Measurements from ENCODE around the gene GTF3A.

The GTF3A gene

DNA sequence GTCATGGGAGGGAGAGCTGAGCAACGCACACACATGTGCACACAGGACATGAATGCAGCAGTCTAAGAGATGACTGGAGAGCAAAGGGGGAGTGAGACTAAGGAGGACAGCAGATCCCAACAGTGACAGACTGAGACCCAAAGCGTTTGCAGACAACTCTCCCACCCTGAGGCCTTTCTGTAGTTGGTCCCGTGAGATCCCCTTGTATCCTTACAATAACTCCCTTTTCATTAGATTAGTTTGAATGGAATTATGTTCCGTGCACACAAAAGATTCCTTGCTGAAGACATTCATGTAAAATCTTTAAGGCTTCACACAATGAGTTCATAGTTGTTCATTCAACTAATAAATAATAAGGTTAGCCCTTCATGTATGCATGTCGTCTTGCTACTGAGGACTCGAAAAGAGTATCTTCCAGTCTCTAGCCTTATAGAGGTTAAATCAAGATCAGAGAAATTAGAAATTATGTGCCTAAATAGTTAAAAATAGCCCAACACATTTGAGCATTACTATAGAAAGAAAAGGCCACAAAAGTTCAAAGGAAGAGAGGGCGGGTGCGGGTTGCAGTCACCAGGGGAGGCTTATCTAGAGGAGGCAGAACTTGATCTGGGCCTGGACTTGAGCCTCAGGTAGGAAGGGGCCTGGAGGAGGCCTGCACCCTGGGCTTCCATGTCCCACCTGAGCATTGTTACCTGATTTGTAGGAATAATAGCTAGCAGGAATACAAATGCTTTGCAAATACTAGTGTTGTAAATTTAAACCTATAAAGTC lies 3.1 kb upstream of the GTF3A start:
- H3K27ac Mint-ChIP-seq, result peak overlapping the region; percentile 12
- peaks cover 23% of the 10 kb centered on the region for H3K4me1 Mint-ChIP-seq
- no peaks in the 10 kb centered on the region for H3K27me3 Mint-ChIP-seq
- ATAC-seq (no peak), DNase-seq (no peak)
- H3K4me3 Mint-ChIP-seq, result no peak overlapping the region
- H3K36me3 Mint-ChIP-seq (ENCODE audit: low read depth), result peaks cover 11% of the 10 kb centered on the region
- H3K9me3 Mint-ChIP-seq, result no peaks in the 10 kb centered on the region

DNA sequence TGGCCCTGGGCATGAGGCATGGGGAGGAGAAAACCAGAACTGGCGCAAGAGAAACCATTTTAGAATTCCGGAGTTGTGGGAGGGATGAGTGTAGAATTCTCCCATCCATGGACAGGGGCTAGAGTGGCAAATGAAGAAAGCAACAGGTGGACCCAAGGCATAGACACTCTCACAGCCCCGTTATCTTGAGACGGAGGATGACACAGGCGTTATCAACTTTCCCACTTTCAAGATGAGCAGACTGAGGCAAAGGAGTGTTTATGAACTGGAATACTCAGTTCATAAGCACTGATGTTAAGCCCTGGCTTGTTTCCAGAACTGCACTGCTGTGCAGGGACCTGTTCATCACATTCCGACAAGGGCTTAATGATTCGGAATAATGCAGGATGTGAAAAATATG lies 1.1 kb upstream of the GTF3A start:
- Mint-ChIP-seq H3K9me3 (no peaks in the 10 kb centered on the region), H3K27ac (peak overlapping the region; percentile 91), H3K36me3 (ENCODE audit: low read depth) (peaks cover 32% of the 10 kb centered on the region), H3K27me3 (no peaks in the 10 kb centered on the region), H3K4me1 (peaks cover 42% of the 10 kb centered on the region), H3K4me3 (peak overlapping the region; percentile 81)
- ATAC-seq (no peak), DNase-seq (no peak)

DNA sequence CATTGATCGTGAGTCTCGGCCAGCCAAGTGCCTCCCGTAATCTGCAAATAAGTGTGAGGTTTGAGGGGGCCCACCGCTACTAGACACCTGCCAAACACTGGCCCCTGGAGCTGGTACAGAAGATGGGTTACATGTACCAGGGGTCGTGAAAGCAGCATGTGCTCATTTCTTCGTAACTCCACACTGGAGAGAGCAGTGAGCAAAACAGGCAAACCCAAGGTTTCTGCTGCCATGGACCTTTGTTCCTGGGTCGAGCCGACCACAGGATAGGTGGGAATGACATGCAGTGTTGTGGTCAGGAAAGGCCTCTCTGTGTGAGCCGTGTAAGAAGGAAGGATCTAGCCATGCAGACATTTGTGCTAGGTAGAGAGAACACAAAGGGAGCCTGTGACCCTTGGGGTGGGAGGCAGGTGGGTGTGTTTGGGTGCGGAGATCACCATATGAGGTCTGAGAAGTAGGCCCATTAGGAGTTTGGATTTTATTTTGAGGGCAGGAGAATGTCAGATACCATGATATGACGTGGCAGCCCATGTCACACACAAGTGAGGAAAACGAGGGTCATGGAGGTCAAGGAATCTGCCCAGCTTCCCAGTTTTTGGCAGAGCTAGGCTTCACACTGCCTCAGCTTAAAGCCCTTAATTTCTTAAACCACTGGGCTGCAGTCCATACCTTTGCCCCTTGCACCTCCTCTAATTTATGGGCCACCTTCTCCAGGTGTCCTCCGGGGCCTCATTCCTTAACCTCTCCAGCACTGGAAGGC lies 919 bp downstream of the GTF3A start:
- ATAC-seq (no peak), DNase-seq (peak; percentile 35)
- peaks cover 46% of the 10 kb centered on the region for H3K36me3 Mint-ChIP-seq (ENCODE audit: low read depth)
- peak overlapping the region; percentile 93 for H3K4me3 Mint-ChIP-seq
- no peaks in the 10 kb centered on the region for H3K27me3 Mint-ChIP-seq
- no peaks in the 10 kb centered on the region for H3K9me3 Mint-ChIP-seq
- peak overlapping the region; percentile 98 for H3K27ac Mint-ChIP-seq
- H3K4me1 Mint-ChIP-seq, result peaks cover 48% of the 10 kb centered on the region

DNA sequence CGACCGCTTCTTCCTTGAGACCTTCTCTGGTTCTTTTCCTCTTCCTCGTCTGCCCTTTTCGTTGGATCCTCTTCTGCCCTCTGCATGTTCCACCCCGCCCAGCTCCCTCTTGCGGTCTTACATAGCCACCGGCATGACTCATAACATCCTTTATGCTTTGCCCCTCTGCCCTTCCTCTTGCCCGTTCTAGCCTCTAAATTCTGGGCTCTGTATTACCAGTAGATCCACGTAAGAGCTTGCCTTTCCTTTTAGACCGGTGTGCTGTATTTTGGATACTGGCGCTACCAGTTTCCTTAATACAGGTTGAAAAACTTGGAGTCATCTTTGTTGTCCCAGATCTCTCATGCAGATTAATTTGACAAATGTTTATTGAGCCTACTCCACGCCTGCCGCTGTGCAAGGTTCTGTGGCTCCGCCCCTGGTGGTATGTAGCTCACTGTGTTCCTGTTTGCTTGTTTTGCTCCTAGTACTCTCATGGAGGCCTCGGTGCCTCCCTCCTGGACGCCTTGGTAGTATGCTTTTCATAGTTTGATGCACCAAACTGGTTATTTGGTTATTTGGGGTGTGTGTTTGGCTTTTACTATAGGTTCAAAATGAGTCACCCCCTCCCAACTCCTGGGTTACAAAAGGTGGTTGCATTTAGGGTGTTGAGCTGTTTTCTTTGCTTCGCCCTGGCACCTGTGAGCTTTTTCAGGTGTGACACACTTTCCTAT lies 1.7 kb downstream of the GTF3A start:
- H3K4me1 Mint-ChIP-seq, result peaks cover 55% of the 10 kb centered on the region

DNA sequence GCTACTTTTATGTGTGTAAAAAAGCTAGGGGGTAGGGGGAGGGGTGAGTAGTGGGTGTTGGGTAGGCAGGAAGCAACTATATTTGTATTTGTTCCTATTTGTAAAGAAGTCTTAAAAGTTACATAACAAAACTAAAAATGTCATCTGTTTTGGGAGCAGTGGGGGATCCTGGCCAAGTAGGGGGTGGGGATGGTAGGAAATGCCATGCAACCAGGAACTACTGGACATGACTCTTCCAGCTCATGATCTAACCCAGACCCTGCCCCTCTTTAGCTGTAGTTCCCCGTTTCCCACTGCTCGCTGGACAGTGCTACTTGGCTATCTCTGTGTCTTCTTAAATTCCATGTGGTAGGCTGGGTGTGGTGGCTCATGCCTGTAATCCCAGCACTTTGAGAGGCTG lies 3.2 kb downstream of the GTF3A start:
- H3K4me1 Mint-ChIP-seq, result peaks cover 66% of the 10 kb centered on the region
- no peaks in the 10 kb centered on the region for H3K9me3 Mint-ChIP-seq

More for the DNA sequence above, 1.7 kb downstream of the GTF3A start:
- H3K27ac Mint-ChIP-seq, result peak overlapping the region; percentile 98
- DNase-seq (peak; percentile 73), ATAC-seq (peak; percentile 77)
- H3K36me3 Mint-ChIP-seq (ENCODE audit: low read depth), result peaks cover 54% of the 10 kb centered on the region
- H3K9me3 Mint-ChIP-seq, result no peaks in the 10 kb centered on the region
- H3K27me3 Mint-ChIP-seq, result no peaks in the 10 kb centered on the region
- peak overlapping the region; percentile 93 for H3K4me3 Mint-ChIP-seq

GRCh38 chr13:27428160-27428559 lies 3.7 kb downstream of the GTF3A start:
- Mint-ChIP-seq H3K27me3 (no peaks in the 10 kb centered on the region), H3K4me3 (peak overlapping the region; percentile 93), H3K4me1 (peaks cover 68% of the 10 kb centered on the region), H3K27ac (peak overlapping the region; percentile 32), H3K9me3 (no peaks in the 10 kb centered on the region), H3K36me3 (ENCODE audit: low read depth) (peaks cover 74% of the 10 kb centered on the region)
- ATAC-seq (no peak), DNase-seq (no peak)

More for the DNA sequence above, 3.2 kb downstream of the GTF3A start:
- Mint-ChIP-seq H3K27me3 (no peaks in the 10 kb centered on the region), H3K4me3 (peak overlapping the region; percentile 93), H3K36me3 (ENCODE audit: low read depth) (peaks cover 68% of the 10 kb centered on the region), H3K27ac (peak overlapping the region; percentile 98)
- ATAC-seq (no peak), DNase-seq (no peak)

DNA sequence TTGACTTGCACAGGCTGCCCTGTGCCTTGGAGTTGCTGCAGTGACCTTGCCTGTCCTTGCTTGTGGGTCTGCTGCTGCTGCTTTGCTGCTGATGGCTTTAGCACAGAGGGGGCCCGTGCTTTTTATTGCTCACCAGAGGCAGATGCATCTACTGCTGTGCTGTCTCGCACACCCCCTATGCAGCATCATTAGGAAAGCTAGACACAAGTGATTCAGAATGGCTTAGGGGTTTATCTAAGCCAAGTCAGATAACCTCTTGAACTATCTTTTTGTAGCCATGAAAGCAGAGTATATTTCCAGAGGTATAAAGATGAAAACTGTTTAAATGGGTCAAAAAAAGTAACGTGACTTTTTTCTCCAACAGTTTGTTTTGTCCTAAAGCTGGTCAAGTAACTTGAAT lies 7.8 kb downstream of the GTF3A start:
- Mint-ChIP-seq H3K27ac (peak overlapping the region; percentile 71), H3K36me3 (ENCODE audit: low read depth) (peaks cover 74% of the 10 kb centered on the region)

DNA sequence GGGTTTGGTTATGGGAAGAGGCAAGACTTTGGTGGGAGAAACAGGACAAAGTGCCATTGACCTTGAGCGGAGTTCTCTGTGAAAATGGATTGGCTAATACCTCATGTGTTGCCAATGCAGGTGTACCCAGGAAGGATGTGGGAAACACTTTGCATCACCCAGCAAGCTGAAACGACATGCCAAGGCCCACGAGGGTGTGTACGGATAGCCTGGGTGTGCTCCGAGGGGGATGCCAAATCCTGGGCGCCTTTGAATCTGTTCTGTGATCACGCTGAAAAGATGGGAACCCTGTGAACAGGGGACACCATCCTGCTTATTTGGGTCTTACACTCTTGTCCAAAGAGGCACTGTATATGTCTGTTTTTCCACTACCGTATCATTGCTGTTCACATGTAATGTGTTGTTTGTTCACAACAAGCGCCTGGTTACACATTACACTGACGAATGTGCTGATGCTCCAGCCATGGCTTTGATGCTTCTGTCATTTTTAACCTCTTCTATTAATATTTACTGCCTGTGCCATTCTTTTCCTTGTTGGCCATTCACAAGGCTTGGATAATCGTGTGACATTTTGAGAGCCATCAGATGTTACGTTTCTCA lies 8.3 kb downstream of the GTF3A start:
- H3K4me1 Mint-ChIP-seq, result peaks cover 41% of the 10 kb centered on the region
- H3K27ac Mint-ChIP-seq, result peak overlapping the region; percentile 71
- no peaks in the 10 kb centered on the region for H3K9me3 Mint-ChIP-seq
- H3K4me3 Mint-ChIP-seq, result no peak overlapping the region
- ATAC-seq, result no peak
- no peak for DNase-seq
- H3K27me3 Mint-ChIP-seq, result no peaks in the 10 kb centered on the region
- H3K36me3 Mint-ChIP-seq (ENCODE audit: low read depth), result peaks cover 71% of the 10 kb centered on the region

More for the DNA sequence above, 7.8 kb downstream of the GTF3A start:
- no peaks in the 10 kb centered on the region for H3K27me3 Mint-ChIP-seq
- H3K4me3 Mint-ChIP-seq, result no peak overlapping the region
- no peak for ATAC-seq
- no peak for DNase-seq
- peaks cover 47% of the 10 kb centered on the region for H3K4me1 Mint-ChIP-seq
- no peaks in the 10 kb centered on the region for H3K9me3 Mint-ChIP-seq

- H3K36me3 Mint-ChIP-seq (ENCODE audit: low read depth), result peaks cover 48% of the 10 kb centered on the region
- no peak for DNase-seq
- H3K4me3 Mint-ChIP-seq, result no peak overlapping the region
- no peaks in the 10 kb centered on the region for H3K27me3 Mint-ChIP-seq
- H3K27ac Mint-ChIP-seq, result no peak overlapping the region
- H3K4me1 Mint-ChIP-seq, result peaks cover 40% of the 10 kb centered on the region
- no peaks in the 10 kb centered on the region for H3K9me3 Mint-ChIP-seq
- ATAC-seq, result no peak
These were observed 12.7 kb downstream of the GTF3A start for GRCh38 chr13:27437126-27437525.

GRCh38 chr13:27440408-27440807 lies 16.0 kb downstream of the GTF3A start:
- Mint-ChIP-seq H3K27ac (no peak overlapping the region), H3K4me3 (no peak overlapping the region)

DNA sequence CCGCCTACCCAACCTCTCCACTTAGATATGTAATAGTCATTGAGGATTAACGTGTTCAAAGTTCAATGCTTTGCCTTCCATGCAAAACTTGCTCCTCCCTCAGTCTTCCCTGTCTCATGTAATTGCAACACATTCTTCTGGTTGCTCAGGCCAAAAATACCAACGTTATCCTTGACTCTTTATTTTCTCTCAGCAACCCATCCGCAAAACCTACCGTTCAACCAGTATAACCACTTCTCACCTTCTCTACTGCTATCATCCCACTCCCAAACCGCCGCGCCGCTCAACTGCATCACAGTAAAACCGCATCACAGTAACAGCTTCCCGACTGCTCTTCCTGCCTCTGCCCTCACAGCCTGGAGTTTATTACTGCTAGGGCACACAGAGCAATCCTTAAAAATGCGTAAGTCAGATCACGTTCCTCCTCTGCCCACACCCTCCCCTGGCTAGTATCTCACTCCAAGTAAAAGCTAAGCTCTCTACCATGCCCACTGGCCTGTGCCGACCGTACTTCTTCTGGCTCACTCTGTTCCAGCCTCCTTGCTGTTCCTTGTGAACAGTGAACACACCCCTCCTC lies 17.7 kb downstream of the GTF3A start:
- Mint-ChIP-seq H3K36me3 (ENCODE audit: low read depth) (peaks cover 22% of the 10 kb centered on the region), H3K27me3 (no peaks in the 10 kb centered on the region), H3K4me3 (peak overlapping the region; percentile 54), H3K27ac (peak overlapping the region; percentile 59), H3K9me3 (no peaks in the 10 kb centered on the region), H3K4me1 (peaks cover 52% of the 10 kb centered on the region)
- DNase-seq, result peak; percentile 36
- ATAC-seq, result peak; percentile 64

More at GRCh38 chr13:27440408-27440807, 16.0 kb downstream of the GTF3A start:
- Mint-ChIP-seq H3K4me1 (peaks cover 38% of the 10 kb centered on the region), H3K36me3 (ENCODE audit: low read depth) (peaks cover 27% of the 10 kb centered on the region), H3K27me3 (no peaks in the 10 kb centered on the region), H3K9me3 (no peaks in the 10 kb centered on the region)
- DNase-seq (no peak), ATAC-seq (no peak)

GRCh38 chr13:27442797-27443196 lies 18.4 kb downstream of the GTF3A start:
- Mint-ChIP-seq H3K9me3 (no peaks in the 10 kb centered on the region), H3K4me3 (peak overlapping the region; percentile 54), H3K27ac (peak overlapping the region; percentile 59), H3K36me3 (ENCODE audit: low read depth) (peaks cover 19% of the 10 kb centered on the region), H3K4me1 (peaks cover 59% of the 10 kb centered on the region), H3K27me3 (no peaks in the 10 kb centered on the region)
- DNase-seq, result no peak
- ATAC-seq, result no peak

GRCh38 chr13:27446986-27447583 lies 22.7 kb downstream of the GTF3A start:
- DNase-seq (no peak), ATAC-seq (no peak)
- Mint-ChIP-seq H3K27ac (peak overlapping the region; percentile 80), H3K4me1 (peaks cover 70% of the 10 kb centered on the region), H3K9me3 (no peaks in the 10 kb centered on the region), H3K27me3 (no peaks in the 10 kb centered on the region), H3K36me3 (ENCODE audit: low read depth) (peaks cover 8% of the 10 kb centered on the region), H3K4me3 (peak overlapping the region; percentile 71)
